Endothelial cell (in vitro differentiated cells): ENCODE data around the gene DHRS4. TPM values are rescaled to one million over a fixed set of nuclear protein-coding genes. Genes with fewer than 3 reads are reported as not detected.
"Not testable (repeated sequence)": the region's sequence is repeated elsewhere in the genome, so short reads cannot be mapped to it uniquely, and the experiment has no call there.

ENCODE experiments used
- DNase-seq: peaks from one replicate; pipeline ENCODE4 v3.0.0; 2021; ENCODE audit warnings: low spot score
- H3K27ac Mint-ChIP-seq: one replicate; pipeline ENCODE4 v1.8.0; 2021; ENCODE audit warnings: mixed read lengths, inconsistent platforms; ENCODE audit not compliant: unreplicated experiment
- H3K27me3 Mint-ChIP-seq: one replicate; pipeline ENCODE4 v1.8.0; 2021; ENCODE audit warnings: mild to moderate bottlenecking, moderate library complexity, mixed read lengths, inconsistent platforms; ENCODE audit not compliant: unreplicated experiment
- H3K36me3 Mint-ChIP-seq: one replicate; pipeline ENCODE4 v1.8.0; 2021; ENCODE audit warnings: mild to moderate bottlenecking, low read depth, mixed read lengths, inconsistent platforms; ENCODE audit not compliant: unreplicated experiment
- H3K4me1 Mint-ChIP-seq: one replicate; pipeline ENCODE4 v1.8.0; 2021; ENCODE audit warnings: mild to moderate bottlenecking, mixed read lengths, inconsistent platforms; ENCODE audit not compliant: unreplicated experiment
- H3K4me3 Mint-ChIP-seq: one replicate; pipeline ENCODE4 v1.8.0; 2021; ENCODE audit warnings: mild to moderate bottlenecking, mixed read lengths, inconsistent platforms; ENCODE audit not compliant: unreplicated experiment
- H3K9me3 Mint-ChIP-seq: one replicate; pipeline ENCODE4 v1.8.0; 2021; ENCODE audit warnings: mixed read lengths, inconsistent platforms; ENCODE audit not compliant: unreplicated experiment
- total RNA-seq: library from RNA; stranded (reverse); fragmentation: NEBNext Ultra II Directional; extraction: Animal tissue kit (Norgen Biotek cat#: 25700); gene quantifications from one replicate; pipeline ENCODE4 v1.2.1, GENCODE V29; 2021; ENCODE audit not compliant: unreplicated experiment

The DHRS4 gene
- total RNA-seq, 1 donor from 2014 or later = 18.9 TPM

GRCh38 chr14:23989734-23990445, 36.3 kb downstream of the DHRS4 start:
- peak; percentile 6 for DNase-seq
- not testable (repeated sequence) for H3K27ac Mint-ChIP-seq, H3K4me3 Mint-ChIP-seq, H3K36me3 Mint-ChIP-seq, H3K27me3 Mint-ChIP-seq, H3K9me3 Mint-ChIP-seq
- H3K4me1 Mint-ChIP-seq = peaks cover 12% of the 10 kb centered on the region

- not testable (repeated sequence) for DNase-seq, H3K9me3 Mint-ChIP-seq, H3K36me3 Mint-ChIP-seq, H3K4me3 Mint-ChIP-seq, H3K27me3 Mint-ChIP-seq, H3K27ac Mint-ChIP-seq
- H3K4me1 Mint-ChIP-seq = peaks cover 12% of the 10 kb centered on the region
Measured at GRCh38 chr14:23990961-23991360, 37.4 kb downstream of the DHRS4 start.

GRCh38 chr14:23993042-23993441, 39.5 kb downstream of the DHRS4 start:
- DNase-seq, H3K4me3 Mint-ChIP-seq, H3K36me3 Mint-ChIP-seq, H3K27ac Mint-ChIP-seq, H3K27me3 Mint-ChIP-seq, H3K9me3 Mint-ChIP-seq: not testable (repeated sequence)
- peaks cover 12% of the 10 kb centered on the region for H3K4me1 Mint-ChIP-seq

GRCh38 chr14:23996009-23996408, 42.4 kb downstream of the DHRS4 start:
- not testable (repeated sequence) for H3K4me3 Mint-ChIP-seq, H3K36me3 Mint-ChIP-seq, H3K27me3 Mint-ChIP-seq, H3K9me3 Mint-ChIP-seq, H3K27ac Mint-ChIP-seq, DNase-seq, H3K4me1 Mint-ChIP-seq

GRCh38 chr14:23996825-23997224, 43.3 kb downstream of the DHRS4 start:
- H3K27ac Mint-ChIP-seq = not testable (repeated sequence)

GRCh38 chr14:23999640-24000039, 46.1 kb downstream of the DHRS4 start:
- not testable (repeated sequence) for H3K4me1 Mint-ChIP-seq, DNase-seq, H3K27ac Mint-ChIP-seq, H3K27me3 Mint-ChIP-seq, H3K9me3 Mint-ChIP-seq, H3K4me3 Mint-ChIP-seq, H3K36me3 Mint-ChIP-seq

More at GRCh38 chr14:23996825-23997224, 43.3 kb downstream of the DHRS4 start:
- not testable (repeated sequence) for H3K4me3 Mint-ChIP-seq, H3K36me3 Mint-ChIP-seq, H3K27me3 Mint-ChIP-seq, DNase-seq, H3K9me3 Mint-ChIP-seq, H3K4me1 Mint-ChIP-seq

- not testable (repeated sequence) for H3K9me3 Mint-ChIP-seq, H3K4me1 Mint-ChIP-seq, H3K27me3 Mint-ChIP-seq, H3K27ac Mint-ChIP-seq, H3K36me3 Mint-ChIP-seq, H3K4me3 Mint-ChIP-seq, DNase-seq
Measured at GRCh38 chr14:24001078-24001477, 47.5 kb downstream of the DHRS4 start.

GRCh38 chr14:24001679-24002078, 48.1 kb downstream of the DHRS4 start:
- H3K4me1 Mint-ChIP-seq, H3K4me3 Mint-ChIP-seq, DNase-seq, H3K9me3 Mint-ChIP-seq, H3K27ac Mint-ChIP-seq, H3K27me3 Mint-ChIP-seq, H3K36me3 Mint-ChIP-seq: not testable (repeated sequence)

GRCh38 chr14:24006471-24006816, 52.9 kb downstream of the DHRS4 start:
- not testable (repeated sequence) for H3K36me3 Mint-ChIP-seq, H3K4me1 Mint-ChIP-seq, H3K27me3 Mint-ChIP-seq, DNase-seq, H3K4me3 Mint-ChIP-seq, H3K27ac Mint-ChIP-seq, H3K9me3 Mint-ChIP-seq

GRCh38 chr14:24006817-24007652, 53.5 kb downstream of the DHRS4 start:
- H3K27me3 Mint-ChIP-seq, H3K27ac Mint-ChIP-seq, H3K4me3 Mint-ChIP-seq, H3K9me3 Mint-ChIP-seq, H3K36me3 Mint-ChIP-seq, H3K4me1 Mint-ChIP-seq: not testable (repeated sequence)
- DNase-seq = peak; percentile 38
